ENCODE results near the gene RNF152. TPM values are rescaled to one million over a fixed set of nuclear protein-coding genes. Genes with fewer than 3 reads are reported as not detected.

Gene RNF152
- total RNA-seq, 1 donor: 0.27 TPM

DNA sequence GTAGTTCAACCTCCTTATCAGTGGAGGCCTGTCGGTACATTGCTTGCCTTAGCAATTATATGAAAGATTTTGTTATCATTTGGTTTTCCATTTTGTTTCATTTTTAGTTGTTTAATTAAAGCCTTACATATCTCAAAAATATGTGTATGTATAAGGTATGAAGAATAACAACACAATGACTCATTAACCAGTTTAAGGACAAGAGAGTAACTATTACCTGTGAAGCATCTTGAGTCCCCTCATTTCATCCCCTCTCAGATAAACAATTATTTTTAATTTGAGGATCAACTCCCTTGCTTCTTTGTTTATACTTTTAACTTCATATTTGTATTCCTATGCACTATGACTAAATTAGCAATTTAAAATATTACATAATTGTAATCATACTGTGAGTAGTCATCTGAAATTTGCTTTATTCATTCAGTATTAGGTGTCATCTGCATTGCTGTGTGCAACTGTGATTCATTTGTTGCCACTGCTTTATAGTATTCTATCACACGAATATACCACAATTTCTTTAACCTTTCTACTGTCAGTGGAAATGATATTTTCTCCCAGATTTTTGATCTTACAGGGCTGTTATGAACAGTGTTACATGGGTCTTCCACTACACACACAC, 126.4 kb downstream of the RNF152 start:
- no peak for DNase-seq (ENCODE audit: low read depth in 2 of 3, low spot score in 2 of 3)

DNA sequence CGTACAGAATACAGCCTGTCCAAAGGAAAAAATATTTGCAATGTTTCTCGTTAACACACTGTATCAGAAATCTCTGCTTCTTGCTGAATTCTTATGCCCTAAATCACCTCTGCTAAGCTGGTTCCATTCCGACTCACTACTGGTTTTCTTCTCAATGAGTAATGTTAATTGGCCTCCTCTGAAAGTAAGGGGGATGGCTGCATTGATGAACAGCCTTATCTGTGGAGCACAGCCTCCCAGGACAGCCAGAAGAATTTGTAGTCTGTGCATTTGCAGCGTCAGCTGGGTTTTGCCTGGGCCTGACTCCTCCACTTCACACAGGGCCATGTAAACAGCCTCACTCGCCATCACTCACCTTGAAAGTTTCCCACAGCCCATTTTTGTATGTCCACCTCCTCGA, 127.7 kb downstream of the RNF152 start:
- DNase-seq (ENCODE audit: low read depth in 2 of 3, low spot score in 2 of 3): no peak

DNA sequence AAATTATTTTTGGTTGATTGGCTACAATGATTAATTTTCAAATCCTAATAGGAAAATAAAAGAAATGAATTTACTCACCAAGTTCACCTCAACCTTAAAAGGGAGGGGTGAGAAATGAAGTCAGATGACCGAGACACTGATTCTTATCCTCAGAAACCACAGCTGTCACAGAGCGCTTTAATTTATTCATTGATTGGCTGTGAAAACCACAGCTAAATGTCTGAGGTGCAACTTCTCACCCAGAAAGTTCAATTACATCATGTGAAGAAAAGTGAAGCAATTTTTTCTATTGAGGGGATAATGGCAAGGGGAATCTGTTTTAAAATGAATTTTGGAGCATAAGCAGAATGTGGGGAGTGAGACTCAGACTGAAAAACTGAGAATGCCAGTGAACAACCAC, 128.4 kb downstream of the RNF152 start:
- peak in 2 of 3 donors; percentile 5 to 34 for DNase-seq (ENCODE audit: low read depth in 2 of 3, low spot score in 2 of 3)

DNA sequence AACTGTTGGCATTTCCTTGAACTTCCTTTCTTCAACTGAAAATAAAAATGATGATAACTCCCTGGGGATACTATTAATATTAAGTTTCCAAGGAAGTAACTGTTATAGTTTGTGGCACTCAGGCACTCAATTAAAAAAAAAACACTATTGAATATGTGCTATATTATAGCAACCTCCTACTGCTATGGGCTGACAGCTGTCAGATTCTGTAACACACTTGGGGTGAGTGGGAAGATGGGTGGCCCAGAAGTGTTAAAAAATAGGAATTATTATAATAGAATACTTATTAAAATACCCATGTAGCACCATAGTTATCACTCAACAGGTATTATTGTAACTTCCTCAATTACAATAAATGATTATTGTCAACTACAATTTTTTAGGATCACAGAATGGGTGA, 130.9 kb downstream of the RNF152 start:
- no peak for DNase-seq (ENCODE audit: low read depth in 2 of 3, low spot score in 2 of 3)
